Measurements from ENCODE around the gene MS4A18.

DNA sequence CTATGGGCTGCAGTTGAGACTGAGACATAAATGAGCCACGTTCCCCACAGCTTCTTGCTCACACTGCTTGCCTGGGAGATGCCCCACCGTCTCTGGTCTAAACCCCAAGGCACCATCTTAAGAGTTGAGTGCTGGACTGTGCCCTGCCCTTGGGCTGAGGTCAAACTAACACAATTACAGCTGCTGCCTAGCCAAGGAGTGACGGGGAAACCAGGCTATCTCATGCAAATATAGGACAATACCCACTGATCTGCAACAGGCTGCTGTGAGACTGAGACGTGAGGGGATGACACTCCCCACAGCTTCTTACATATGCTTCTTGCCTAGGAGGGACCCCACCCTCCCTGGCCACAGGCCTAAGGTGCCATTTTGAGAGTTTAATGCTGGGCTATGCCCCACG is 32.9 kb upstream of the MS4A18 start:
- TF ChIP-seq, protein P1, sequence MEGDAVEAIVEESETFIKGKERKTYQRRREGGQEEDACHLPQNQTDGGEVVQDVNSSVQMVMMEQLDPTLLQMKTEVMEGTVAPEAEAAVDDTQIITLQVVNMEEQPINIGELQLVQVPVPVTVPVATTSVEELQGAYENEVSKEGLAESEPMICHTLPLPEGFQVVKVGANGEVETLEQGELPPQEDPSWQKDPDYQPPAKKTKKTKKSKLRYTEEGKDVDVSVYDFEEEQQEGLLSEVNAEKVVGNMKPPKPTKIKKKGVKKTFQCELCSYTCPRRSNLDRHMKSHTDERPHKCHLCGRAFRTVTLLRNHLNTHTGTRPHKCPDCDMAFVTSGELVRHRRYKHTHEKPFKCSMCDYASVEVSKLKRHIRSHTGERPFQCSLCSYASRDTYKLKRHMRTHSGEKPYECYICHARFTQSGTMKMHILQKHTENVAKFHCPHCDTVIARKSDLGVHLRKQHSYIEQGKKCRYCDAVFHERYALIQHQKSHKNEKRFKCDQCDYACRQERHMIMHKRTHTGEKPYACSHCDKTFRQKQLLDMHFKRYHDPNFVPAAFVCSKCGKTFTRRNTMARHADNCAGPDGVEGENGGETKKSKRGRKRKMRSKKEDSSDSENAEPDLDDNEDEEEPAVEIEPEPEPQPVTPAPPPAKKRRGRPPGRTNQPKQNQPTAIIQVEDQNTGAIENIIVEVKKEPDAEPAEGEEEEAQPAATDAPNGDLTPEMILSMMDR (IDR thresholded peaks at IDR 0.05), result no peak
- TF ChIP-seq POLR2AphosphoS5 (IDR thresholded peaks at IDR 0.05) (no peak), POLR2A (IDR thresholded peaks at IDR 0.05) (no peak)
